WTC11 (cell line): Measurements from ENCODE around the gene MAP3K6. TPM values are rescaled to one million over a fixed set of nuclear protein-coding genes. Genes with fewer than 3 reads are reported as not detected.

Source experiments
- CBFB ChIP-seq: sonication (generic); formaldehyde crosslinking; IDR thresholded peaks from 2 replicates; pipeline ENCODE4 v1.8.1; 2022; ENCODE audit warnings: mild to moderate bottlenecking, low read depth, missing genetic modification reagents
- CREB1 ChIP-seq: sonication (generic); formaldehyde crosslinking; IDR thresholded peaks from 2 replicates; pipeline ENCODE4 v1.8.0; 2023; ENCODE audit warnings: mild to moderate bottlenecking, missing genetic modification reagents
- CREM ChIP-seq: sonication (generic); formaldehyde crosslinking; IDR thresholded peaks from 2 replicates; pipeline ENCODE4 v1.8.1; 2022; ENCODE audit warnings: mild to moderate bottlenecking, missing genetic modification reagents, moderate library complexity
- ESRRA ChIP-seq: sonication (generic); formaldehyde crosslinking; IDR thresholded peaks from 2 replicates; pipeline ENCODE4 v1.8.1; 2022; ENCODE audit warnings: mild to moderate bottlenecking, missing genetic modification reagents, borderline replicate concordance
- ETV6 ChIP-seq: sonication (generic); formaldehyde crosslinking; IDR thresholded peaks from 2 replicates; pipeline ENCODE4 v1.8.1; 2022; ENCODE audit warnings: mild to moderate bottlenecking, missing genetic modification reagents
- FOXP1 ChIP-seq: sonication (generic); formaldehyde crosslinking; IDR thresholded peaks from 2 replicates; pipeline ENCODE4 v1.8.0; 2022; ENCODE audit warnings: missing genetic modification reagents, mild to moderate bottlenecking, moderate library complexity, borderline replicate concordance
- HMGA2 ChIP-seq: fragments of 250-450 bp; sonication (Bioruptor Pico); IDR thresholded peaks from 2 replicates; pipeline ENCODE4 v1.4.0; 2021; ENCODE audit warnings: mild to moderate bottlenecking, moderate library complexity
- IRF2 ChIP-seq: sonication (generic); formaldehyde crosslinking; IDR thresholded peaks from 2 replicates; pipeline ENCODE4 v1.8.0; 2022; ENCODE audit warnings: low read depth, missing genetic modification reagents, borderline replicate concordance
- JAZF1 ChIP-seq: fragments of 250-450 bp; sonication (Bioruptor Pico); IDR thresholded peaks from 2 replicates; pipeline ENCODE4 v1.9.0; 2021; ENCODE audit warnings: moderate library complexity, mild to moderate bottlenecking, inconsistent platforms
- JUN ChIP-seq: sonication (generic); formaldehyde crosslinking; IDR thresholded peaks from 2 replicates; pipeline ENCODE4 v1.8.0; 2023; ENCODE audit warnings: mild to moderate bottlenecking, missing genetic modification reagents
- KAT7 ChIP-seq: sonication (generic); formaldehyde crosslinking; IDR thresholded peaks from 2 replicates; pipeline ENCODE4 v1.8.1; 2023; ENCODE audit warnings: missing genetic modification reagents, mild to moderate bottlenecking, borderline replicate concordance
- MXD4 ChIP-seq: fragments of 250-450 bp; sonication (Bioruptor Pico); IDR thresholded peaks from 2 replicates; pipeline ENCODE4 v1.8.0; 2021; ENCODE audit warnings: mild to moderate bottlenecking, moderate library complexity, borderline replicate concordance
- NFYB ChIP-seq: sonication (generic); formaldehyde crosslinking; conservative IDR thresholded peaks from 2 replicates; pipeline ENCODE4 v1.8.0; 2022; ENCODE audit warnings: low read depth, missing genetic modification reagents
- OVOL2 ChIP-seq: fragments of 250-450 bp; sonication (Bioruptor Pico); IDR thresholded peaks from 2 replicates; pipeline ENCODE4 v1.9.0; 2021; ENCODE audit warnings: mild to moderate bottlenecking, borderline replicate concordance
- SP1 ChIP-seq: sonication (generic); formaldehyde crosslinking; conservative IDR thresholded peaks from 2 replicates; pipeline ENCODE4 v1.8.1; 2022; ENCODE audit warnings: missing genetic modification reagents
- ZNF121 ChIP-seq: sonication (generic); formaldehyde crosslinking; IDR thresholded peaks from 2 replicates; pipeline ENCODE4 v1.8.0; 2023; ENCODE audit warnings: missing genetic modification reagents
- ZNF263 ChIP-seq: sonication (generic); formaldehyde crosslinking; IDR thresholded peaks from 2 replicates; pipeline ENCODE4 v1.8.1; 2022; ENCODE audit warnings: low read depth, mild to moderate bottlenecking, moderate library complexity, missing genetic modification reagents
- ZNF396 ChIP-seq: fragments of 250-450 bp; sonication (Bioruptor Pico); IDR thresholded peaks from 2 replicates; pipeline ENCODE4 v1.8.0; 2021; ENCODE audit warnings: mild to moderate bottlenecking, moderate library complexity, borderline replicate concordance
- total RNA-seq: library from RNA; stranded (reverse); gene quantifications from 3 replicates; pipeline ENCODE4 v1.2.3, GENCODE V29; 2021
- TF ChIP-seq, protein P1 (sequence below): sonication (generic); formaldehyde crosslinking; IDR thresholded peaks from 2 replicates; pipeline ENCODE4 v1.8.0; 2022; ENCODE audit warnings: mild to moderate bottlenecking, missing genetic modification reagents
- TF ChIP-seq, protein P2 (sequence below): sonication (generic); formaldehyde crosslinking; IDR thresholded peaks from 2 replicates; pipeline ENCODE4 v1.8.1; 2022; ENCODE audit warnings: low read depth, mild to moderate bottlenecking, moderate library complexity, missing genetic modification reagents, borderline replicate concordance
- TF ChIP-seq, protein P3 (sequence below): sonication (generic); formaldehyde crosslinking; IDR thresholded peaks from 2 replicates; pipeline ENCODE4 v1.8.1; 2022; ENCODE audit warnings: missing genetic modification reagents, borderline replicate concordance
- TF ChIP-seq, protein P4 (sequence below): sonication (generic); formaldehyde crosslinking; IDR thresholded peaks from 2 replicates; pipeline ENCODE4 v1.8.0; 2023; ENCODE audit warnings: missing genetic modification reagents
- TF ChIP-seq, protein P5 (sequence below): fragments of 250-450 bp; sonication (Bioruptor Pico); IDR thresholded peaks from 2 replicates; pipeline ENCODE4 v1.9.0; 2021; ENCODE audit warnings: moderate library complexity, mild to moderate bottlenecking, inconsistent platforms, borderline replicate concordance
- TF ChIP-seq, protein P6 (sequence below): fragments of 250-450 bp; sonication (Bioruptor Pico); IDR thresholded peaks from 2 replicates; pipeline ENCODE4 v1.9.0; 2021; ENCODE audit warnings: mild to moderate bottlenecking
- TF ChIP-seq, protein P7 (sequence below): sonication (generic); formaldehyde crosslinking; IDR thresholded peaks from 2 replicates; pipeline ENCODE4 v1.8.0; 2022; ENCODE audit warnings: mild to moderate bottlenecking, missing genetic modification reagents
- TF ChIP-seq, protein P8 (sequence below): sonication (generic); formaldehyde crosslinking; IDR thresholded peaks from 2 replicates; pipeline ENCODE4 v1.8.0; 2022; ENCODE audit warnings: mild to moderate bottlenecking, missing genetic modification reagents
- TF ChIP-seq, protein P9 (sequence below): sonication (generic); formaldehyde crosslinking; IDR thresholded peaks from 2 replicates; pipeline ENCODE4 v1.8.1; 2023; ENCODE audit warnings: mild to moderate bottlenecking, missing genetic modification reagents
- TF ChIP-seq, protein P10 (sequence below): fragments of 250-450 bp; sonication (Bioruptor Pico); IDR thresholded peaks from 2 replicates; pipeline ENCODE4 v1.8.0; 2021; ENCODE audit warnings: mild to moderate bottlenecking

Gene MAP3K6
- total RNA-seq, 1 experiment from 2014 or later: 15.0 TPM

DNA sequence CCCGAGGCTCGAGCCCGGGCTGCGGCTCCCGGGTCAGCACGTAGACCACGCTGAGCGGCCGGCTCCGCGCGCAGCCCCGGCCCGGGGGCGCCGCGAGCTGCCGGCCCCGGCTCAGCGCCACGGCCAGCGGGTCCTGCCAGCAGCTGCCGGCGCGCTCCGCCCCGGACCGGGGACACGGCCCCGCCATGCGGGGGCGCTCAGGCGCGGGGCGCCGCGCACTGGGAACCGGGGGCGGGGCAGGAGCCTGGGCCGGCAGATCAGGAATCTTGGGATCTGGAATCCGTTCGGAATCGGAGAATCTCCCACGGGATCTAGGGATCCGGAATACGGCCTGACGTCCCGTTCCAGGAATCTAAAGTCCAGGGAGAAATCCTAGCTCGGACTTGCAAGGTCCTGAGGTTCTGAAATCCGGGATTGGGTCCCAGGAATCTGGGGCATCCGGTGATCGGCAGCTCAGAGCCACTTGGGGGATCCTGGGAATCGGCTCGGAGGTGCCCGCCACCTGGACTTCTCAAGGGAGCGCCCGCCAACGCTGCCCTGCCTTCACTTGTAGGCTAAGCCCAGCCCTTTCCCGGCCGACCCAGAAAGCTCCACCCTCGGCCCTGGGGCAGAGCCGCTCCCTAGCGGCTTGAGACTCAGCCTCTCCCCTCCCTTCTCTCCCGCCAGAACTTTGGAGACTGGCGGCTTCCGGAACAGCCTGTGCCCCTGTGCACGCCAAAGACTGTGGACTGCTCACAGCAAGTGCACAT, at the start of gene MAP3K6 (continued):
- TF ChIP-seq, protein P1, sequence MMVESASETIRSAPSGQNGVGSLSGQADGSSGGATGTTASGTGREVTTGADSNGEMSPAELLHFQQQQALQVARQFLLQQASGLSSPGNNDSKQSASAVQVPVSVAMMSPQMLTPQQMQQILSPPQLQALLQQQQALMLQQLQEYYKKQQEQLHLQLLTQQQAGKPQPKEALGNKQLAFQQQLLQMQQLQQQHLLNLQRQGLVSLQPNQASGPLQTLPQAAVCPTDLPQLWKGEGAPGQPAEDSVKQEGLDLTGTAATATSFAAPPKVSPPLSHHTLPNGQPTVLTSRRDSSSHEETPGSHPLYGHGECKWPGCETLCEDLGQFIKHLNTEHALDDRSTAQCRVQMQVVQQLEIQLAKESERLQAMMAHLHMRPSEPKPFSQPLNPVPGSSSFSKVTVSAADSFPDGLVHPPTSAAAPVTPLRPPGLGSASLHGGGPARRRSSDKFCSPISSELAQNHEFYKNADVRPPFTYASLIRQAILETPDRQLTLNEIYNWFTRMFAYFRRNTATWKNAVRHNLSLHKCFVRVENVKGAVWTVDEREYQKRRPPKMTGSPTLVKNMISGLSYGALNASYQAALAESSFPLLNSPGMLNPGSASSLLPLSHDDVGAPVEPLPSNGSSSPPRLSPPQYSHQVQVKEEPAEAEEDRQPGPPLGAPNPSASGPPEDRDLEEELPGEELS (CRISPR knock-in tag): no peak
- TF ChIP-seq ZNF121 (CRISPR knock-in tag) (no peak), HMGA2 (CRISPR knock-in tag) (no peak), JUN (CRISPR knock-in tag) (no peak), MXD4 (no peak), ESRRA (no peak), CREB1 (CRISPR knock-in tag) (no peak), FOXP1 (CRISPR knock-in tag) (0 out of 2 replicates have a peak, but pooled peaks have one; percentile 9), ZNF396 (CRISPR knock-in tag) (no peak), ZNF263 (CRISPR knock-in tag) (no peak), KAT7 (CRISPR knock-in tag) (no peak), CBFB (CRISPR knock-in tag) (no peak), JAZF1 (CRISPR knock-in tag) (no peak), ETV6 (CRISPR knock-in tag) (0 out of 2 replicates have a peak, but pooled peaks have one; percentile 9), CREM (CRISPR knock-in tag) (peak; percentile 67; the same call in 1 of the 2 replicates), SP1 (CRISPR knock-in tag) (0 out of 2 replicates have a peak, but pooled peaks have one; percentile 28), IRF2 (CRISPR knock-in tag) (no peak), NFYB (CRISPR knock-in tag) (no peak), OVOL2 (CRISPR knock-in tag) (no peak)
- TF ChIP-seq, protein P2, sequence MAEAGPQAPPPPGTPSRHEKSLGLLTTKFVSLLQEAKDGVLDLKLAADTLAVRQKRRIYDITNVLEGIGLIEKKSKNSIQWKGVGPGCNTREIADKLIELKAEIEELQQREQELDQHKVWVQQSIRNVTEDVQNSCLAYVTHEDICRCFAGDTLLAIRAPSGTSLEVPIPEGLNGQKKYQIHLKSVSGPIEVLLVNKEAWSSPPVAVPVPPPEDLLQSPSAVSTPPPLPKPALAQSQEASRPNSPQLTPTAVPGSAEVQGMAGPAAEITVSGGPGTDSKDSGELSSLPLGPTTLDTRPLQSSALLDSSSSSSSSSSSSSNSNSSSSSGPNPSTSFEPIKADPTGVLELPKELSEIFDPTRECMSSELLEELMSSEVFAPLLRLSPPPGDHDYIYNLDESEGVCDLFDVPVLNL (CRISPR knock-in tag): no peak
- TF ChIP-seq, protein P3, sequence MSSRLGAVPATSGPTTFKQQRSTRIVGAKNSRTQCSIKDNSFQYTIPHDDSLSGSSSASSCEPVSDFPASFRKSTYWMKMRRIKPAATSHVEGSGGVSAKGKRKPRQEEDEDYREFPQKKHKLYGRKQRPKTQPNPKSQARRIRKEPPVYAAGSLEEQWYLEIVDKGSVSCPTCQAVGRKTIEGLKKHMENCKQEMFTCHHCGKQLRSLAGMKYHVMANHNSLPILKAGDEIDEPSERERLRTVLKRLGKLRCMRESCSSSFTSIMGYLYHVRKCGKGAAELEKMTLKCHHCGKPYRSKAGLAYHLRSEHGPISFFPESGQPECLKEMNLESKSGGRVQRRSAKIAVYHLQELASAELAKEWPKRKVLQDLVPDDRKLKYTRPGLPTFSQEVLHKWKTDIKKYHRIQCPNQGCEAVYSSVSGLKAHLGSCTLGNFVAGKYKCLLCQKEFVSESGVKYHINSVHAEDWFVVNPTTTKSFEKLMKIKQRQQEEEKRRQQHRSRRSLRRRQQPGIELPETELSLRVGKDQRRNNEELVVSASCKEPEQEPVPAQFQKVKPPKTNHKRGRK (CRISPR knock-in tag): no peak
- TF ChIP-seq, protein P4, sequence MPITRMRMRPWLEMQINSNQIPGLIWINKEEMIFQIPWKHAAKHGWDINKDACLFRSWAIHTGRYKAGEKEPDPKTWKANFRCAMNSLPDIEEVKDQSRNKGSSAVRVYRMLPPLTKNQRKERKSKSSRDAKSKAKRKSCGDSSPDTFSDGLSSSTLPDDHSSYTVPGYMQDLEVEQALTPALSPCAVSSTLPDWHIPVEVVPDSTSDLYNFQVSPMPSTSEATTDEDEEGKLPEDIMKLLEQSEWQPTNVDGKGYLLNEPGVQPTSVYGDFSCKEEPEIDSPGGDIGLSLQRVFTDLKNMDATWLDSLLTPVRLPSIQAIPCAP: no peak
- TF ChIP-seq, protein P5, sequence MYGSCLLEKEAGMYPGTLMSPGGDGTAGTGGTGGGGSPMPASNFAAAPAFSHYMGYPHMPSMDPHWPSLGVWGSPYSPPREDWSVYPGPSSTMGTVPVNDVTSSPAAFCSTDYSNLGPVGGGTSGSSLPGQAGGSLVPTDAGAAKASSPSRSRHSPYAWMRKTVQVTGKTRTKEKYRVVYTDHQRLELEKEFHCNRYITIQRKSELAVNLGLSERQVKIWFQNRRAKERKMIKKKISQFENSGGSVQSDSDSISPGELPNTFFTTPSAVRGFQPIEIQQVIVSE (CRISPR knock-in tag): no peak
- TF ChIP-seq, protein P6, sequence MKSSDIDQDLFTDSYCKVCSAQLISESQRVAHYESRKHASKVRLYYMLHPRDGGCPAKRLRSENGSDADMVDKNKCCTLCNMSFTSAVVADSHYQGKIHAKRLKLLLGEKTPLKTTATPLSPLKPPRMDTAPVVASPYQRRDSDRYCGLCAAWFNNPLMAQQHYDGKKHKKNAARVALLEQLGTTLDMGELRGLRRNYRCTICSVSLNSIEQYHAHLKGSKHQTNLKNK (CRISPR knock-in tag): no peak
- TF ChIP-seq, protein P7, sequence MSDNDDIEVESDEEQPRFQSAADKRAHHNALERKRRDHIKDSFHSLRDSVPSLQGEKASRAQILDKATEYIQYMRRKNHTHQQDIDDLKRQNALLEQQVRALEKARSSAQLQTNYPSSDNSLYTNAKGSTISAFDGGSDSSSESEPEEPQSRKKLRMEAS (CRISPR knock-in tag): peak; percentile 43; the same call in 1 of the 2 replicates
- TF ChIP-seq, protein P8, sequence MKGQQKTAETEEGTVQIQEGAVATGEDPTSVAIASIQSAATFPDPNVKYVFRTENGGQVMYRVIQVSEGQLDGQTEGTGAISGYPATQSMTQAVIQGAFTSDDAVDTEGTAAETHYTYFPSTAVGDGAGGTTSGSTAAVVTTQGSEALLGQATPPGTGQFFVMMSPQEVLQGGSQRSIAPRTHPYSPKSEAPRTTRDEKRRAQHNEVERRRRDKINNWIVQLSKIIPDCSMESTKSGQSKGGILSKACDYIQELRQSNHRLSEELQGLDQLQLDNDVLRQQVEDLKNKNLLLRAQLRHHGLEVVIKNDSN: no peak
- TF ChIP-seq, protein P9, sequence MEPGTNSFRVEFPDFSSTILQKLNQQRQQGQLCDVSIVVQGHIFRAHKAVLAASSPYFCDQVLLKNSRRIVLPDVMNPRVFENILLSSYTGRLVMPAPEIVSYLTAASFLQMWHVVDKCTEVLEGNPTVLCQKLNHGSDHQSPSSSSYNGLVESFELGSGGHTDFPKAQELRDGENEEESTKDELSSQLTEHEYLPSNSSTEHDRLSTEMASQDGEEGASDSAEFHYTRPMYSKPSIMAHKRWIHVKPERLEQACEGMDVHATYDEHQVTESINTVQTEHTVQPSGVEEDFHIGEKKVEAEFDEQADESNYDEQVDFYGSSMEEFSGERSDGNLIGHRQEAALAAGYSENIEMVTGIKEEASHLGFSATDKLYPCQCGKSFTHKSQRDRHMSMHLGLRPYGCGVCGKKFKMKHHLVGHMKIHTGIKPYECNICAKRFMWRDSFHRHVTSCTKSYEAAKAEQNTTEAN (CRISPR knock-in tag): 0 out of 2 replicates have a peak, but pooled peaks have one; percentile 9
- TF ChIP-seq, protein P10, sequence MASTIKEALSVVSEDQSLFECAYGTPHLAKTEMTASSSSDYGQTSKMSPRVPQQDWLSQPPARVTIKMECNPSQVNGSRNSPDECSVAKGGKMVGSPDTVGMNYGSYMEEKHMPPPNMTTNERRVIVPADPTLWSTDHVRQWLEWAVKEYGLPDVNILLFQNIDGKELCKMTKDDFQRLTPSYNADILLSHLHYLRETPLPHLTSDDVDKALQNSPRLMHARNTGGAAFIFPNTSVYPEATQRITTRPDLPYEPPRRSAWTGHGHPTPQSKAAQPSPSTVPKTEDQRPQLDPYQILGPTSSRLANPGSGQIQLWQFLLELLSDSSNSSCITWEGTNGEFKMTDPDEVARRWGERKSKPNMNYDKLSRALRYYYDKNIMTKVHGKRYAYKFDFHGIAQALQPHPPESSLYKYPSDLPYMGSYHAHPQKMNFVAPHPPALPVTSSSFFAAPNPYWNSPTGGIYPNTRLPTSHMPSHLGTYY (CRISPR knock-in tag): no peak
